K562 (cell line): ENCODE results near the gene CLCA2. TPM values are rescaled to one million over a fixed set of nuclear protein-coding genes. Genes with fewer than 3 reads are reported as not detected.
A peak's percentile ranks its signal among the peaks of the same experiment; 100 is the strongest.

Experiments used
- DDX20 ChIP-seq: fragments of 450-650 bp; IDR thresholded peaks from 2 replicates; pipeline ENCODE4 v1.6.1; 2016; ENCODE audit warnings: missing genetic modification characterization, low read depth, mild to moderate bottlenecking, missing compliant biosample characterization, moderate library complexity
- ELF4 ChIP-seq: fragments of 450-650 bp; formaldehyde crosslinking; IDR thresholded peaks from 2 replicates; pipeline ENCODE4 v1.4.0; 2022; ENCODE audit warnings: missing genetic modification characterization
- MEF2A ChIP-seq: IDR thresholded peaks from 2 replicates; pipeline ENCODE4 v1.6.1; 2011; ENCODE audit warnings: low read depth, mild to moderate bottlenecking, low read length, moderate library complexity; ENCODE audit not compliant: control insufficient read depth
- MGA ChIP-seq: fragments of 450-650 bp; IDR thresholded peaks from 2 replicates; pipeline ENCODE4 v1.6.1; 2016; ENCODE audit warnings: mild to moderate bottlenecking, moderate library complexity
- TCF7 ChIP-seq: sonication (generic); IDR thresholded peaks from 2 replicates; pipeline ENCODE4 v1.6.1; 2016; ENCODE audit warnings: antibody characterized with exemption, borderline replicate concordance
- TFAP4 ChIP-seq: sonication (generic); formaldehyde crosslinking; IDR thresholded peaks from 2 replicates; pipeline ENCODE4 v1.8.0; 2022; ENCODE audit warnings: missing genetic modification reagents, mild to moderate bottlenecking, moderate library complexity, borderline replicate concordance
- ZBTB1 ChIP-seq: sonication (generic); formaldehyde crosslinking; IDR thresholded peaks from 2 replicates; pipeline ENCODE4 v1.8.1; 2023; ENCODE audit warnings: missing genetic modification reagents, low read depth, mild to moderate bottlenecking, borderline replicate concordance
- ZBTB2 ChIP-seq: fragments of 450-650 bp; IDR thresholded peaks from 2 replicates; pipeline ENCODE4 v1.6.1; 2016; ENCODE audit warnings: antibody characterized with exemption
- ZNF280A ChIP-seq: fragments of 450-650 bp; IDR thresholded peaks from 2 replicates; pipeline ENCODE4 v1.6.1; 2018; ENCODE audit warnings: mild to moderate bottlenecking, low read depth; ENCODE audit not compliant: partially characterized antibody
- polyA plus RNA-seq, 8 experiments: library from polyadenylated mRNA; depleted of rRNA in 4 of 8; stranded (reverse) in 5 of 8; unstranded in 3 of 8; fragments of >200 nt; fragmentation: Nextera tagmentation in 2 of 8; fragmentation: Illumina TruSeq in 1 of 8; extraction: Ambion mirVana in 2 of 8; extraction: Trizol in 1 of 8; gene quantifications; 2 replicates each; pipeline versions ENCODE4 v1.2.1 to v1.2.3, GENCODE V29; 2011 to 2014; ENCODE audit warnings: inconsistent platforms in 1 of 8, missing spikeins in 1 of 8
- total RNA-seq, 7 experiments: library from RNA; depleted of rRNA in 6 of 7; stranded (reverse); fragments of >200 nt in 6 of 7; fragmentation: Illumina TruSeq in 2 of 7; extraction: Trizol in 2 of 7; gene quantifications; 2 replicates each; pipeline versions ENCODE4 v1.2.1 to v1.2.3, GENCODE V29; 2011 to 2021; ENCODE audit warnings: low replicate concordance in 1 of 7

Gene CLCA2
- total and polyA plus RNA-seq, 9 of the 15 experiments (the other 6 are each of a cell fraction or from before 2014, with no cell fraction given): 0.03 TPM; not detected in 8

- TF ChIP-seq MGA (peak; percentile 34), ZBTB2 (no peak), MEF2A (no peak), ZNF280A (no peak), TFAP4 (CRISPR knock-in tag) (no peak), DDX20 (tag) (no peak), ELF4 (CRISPR knock-in tag) (0 out of 2 replicates have a peak, but pooled peaks have one; percentile 18), ZBTB1 (CRISPR knock-in tag) (no peak), TCF7 (no peak)
Measured at GRCh38 chr1:86409416-86410021, 14.5 kb upstream of the CLCA2 start (continued).
